CD4-positive, alpha-beta T cell treated with Interleukin-6 at 100 ng/mL for 8 hours (primary cell): ENCODE data around the gene OR4F15.

Experiments
- DNase-seq: peaks from one replicate; pipeline ENCODE4 v3.0.0-alpha.2; 2020; ENCODE audit warnings: mixed read lengths, low spot score

OR4F15 gene

DNA sequence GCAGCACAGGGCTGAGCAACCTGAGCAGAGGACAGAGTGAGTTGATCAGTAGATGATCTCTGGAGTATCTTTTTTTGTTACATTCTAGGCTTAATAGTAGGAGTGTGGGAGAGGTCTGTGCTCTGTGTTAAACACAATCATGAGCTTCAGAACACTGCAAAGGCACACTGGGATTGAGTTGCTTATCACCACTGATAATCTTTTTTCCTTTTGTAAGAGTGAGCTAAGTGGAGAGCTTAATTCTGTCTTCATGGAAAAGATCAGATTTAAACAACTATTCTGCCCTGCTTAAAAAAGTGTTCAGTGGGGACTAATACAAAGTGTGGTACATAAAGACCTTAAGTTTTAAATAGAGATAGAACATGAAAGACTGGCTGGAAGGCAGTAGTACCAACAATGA, 7.6 kb upstream of the OR4F15 start:
- no peak for DNase-seq

DNA sequence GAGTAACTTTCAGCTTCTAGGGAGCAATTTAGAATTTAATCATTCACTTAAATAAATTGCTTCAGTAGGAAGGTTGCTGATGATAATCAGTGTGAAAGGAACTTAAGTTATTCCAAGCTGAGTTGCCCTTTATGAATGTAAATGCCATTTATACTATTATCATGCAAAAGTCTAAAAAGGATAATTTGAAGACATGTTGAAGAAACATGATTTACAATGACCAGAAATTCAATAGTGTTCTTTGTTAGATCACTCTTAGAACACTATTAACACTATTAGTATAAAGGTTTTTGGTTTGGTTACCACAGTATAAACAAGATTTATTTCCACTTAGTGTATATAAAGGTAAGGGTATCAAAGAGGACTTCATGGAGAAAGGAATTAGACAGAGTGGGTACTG, 7.1 kb upstream of the OR4F15 start:
- no peak for DNase-seq

DNA sequence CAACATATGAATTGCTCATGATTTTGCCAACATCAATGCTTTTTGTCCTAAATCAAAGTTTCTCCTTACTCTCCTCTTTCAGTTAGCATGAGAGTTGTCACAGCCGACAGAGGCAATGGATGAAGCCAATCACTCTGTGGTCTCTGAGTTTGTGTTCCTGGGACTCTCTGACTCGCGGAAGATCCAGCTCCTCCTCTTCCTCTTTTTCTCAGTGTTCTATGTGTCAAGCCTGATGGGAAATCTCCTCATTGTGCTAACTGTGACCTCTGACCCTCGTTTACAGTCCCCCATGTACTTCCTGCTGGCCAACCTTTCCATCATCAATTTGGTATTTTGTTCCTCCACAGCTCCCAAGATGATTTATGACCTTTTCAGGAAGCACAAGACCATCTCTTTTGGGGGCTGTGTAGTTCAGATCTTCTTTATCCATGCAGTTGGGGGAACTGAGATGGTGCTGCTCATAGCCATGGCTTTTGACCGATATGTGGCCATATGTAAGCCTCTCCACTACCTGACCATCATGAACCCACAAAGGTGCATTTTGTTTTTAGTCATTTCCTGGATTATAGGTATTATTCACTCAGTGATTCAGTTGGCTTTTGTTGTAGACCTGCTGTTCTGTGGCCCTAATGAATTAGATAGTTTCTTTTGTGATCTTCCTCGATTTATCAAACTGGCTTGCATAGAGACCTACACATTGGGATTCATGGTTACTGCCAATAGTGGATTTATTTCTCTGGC, 6.2 kb upstream of the OR4F15 start:
- DNase-seq: no peak

DNA sequence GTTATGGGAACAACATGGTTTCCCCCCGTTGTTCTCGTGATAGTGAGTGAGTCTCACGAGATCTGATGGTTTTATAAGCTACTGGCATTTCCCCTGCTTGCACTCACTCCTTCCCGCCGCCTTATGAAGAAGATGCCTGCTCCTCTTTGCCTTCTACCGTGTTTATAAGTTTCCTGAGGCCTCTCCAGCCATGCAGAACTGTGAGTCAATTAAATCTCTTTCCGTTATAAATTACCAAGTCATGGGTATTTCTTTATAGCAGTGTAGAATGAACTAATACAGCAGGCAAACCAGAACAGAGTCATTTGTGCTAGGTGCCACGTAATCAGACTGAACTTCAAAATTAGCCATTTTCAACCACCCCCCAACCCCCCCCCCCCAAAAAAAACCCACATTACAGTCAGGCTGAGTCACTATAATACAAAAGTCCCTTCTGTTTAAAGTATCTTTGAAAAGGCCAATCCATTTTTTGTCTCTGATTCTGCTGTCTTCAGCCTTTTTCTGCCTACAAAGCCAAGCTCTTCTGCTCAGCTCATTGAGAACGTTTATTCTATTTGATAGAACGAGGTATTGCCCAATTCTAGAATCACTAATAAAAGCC, 4.6 kb upstream of the OR4F15 start:
- DNase-seq: no peak

DNA sequence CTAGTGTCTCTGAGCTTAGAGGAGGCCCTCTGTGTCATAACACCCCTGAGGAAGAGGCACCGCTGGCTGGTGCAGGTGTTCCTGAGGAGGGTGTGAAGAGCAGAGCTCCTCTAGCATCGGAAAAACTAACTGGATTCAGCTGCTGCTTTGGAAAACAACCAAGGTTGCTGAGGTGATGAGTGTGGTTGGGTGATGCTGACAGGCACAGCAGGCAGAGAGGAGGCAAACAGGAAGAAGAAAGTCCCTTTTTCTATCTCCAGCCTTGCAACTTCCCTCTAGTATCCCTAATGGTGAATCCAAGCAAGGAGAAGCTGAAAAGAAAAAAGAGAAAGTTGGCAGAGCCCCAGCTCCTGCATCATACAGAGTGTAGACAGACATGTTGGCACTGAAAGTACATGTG, 3.8 kb upstream of the OR4F15 start:
- DNase-seq: no peak

DNA sequence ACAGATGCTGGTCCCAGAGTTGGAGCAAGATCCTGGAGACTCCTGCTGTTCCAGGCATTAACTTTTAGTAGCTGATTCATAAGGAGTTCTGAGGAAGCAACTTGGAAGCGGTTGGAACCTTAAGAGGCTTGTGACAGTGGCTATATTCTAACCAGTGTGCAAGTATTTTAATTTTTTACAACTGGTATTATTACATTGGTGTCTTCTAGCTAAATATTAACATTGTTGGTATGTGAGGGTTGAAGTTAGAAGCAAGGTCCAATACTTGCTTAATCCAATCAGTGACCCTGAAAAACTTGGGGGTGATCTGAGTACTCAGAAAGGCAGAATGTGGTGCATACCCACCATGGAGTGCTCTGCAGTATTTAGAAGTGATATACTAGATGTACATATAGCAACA, 1.5 kb upstream of the OR4F15 start:
- DNase-seq: no peak

DNA sequence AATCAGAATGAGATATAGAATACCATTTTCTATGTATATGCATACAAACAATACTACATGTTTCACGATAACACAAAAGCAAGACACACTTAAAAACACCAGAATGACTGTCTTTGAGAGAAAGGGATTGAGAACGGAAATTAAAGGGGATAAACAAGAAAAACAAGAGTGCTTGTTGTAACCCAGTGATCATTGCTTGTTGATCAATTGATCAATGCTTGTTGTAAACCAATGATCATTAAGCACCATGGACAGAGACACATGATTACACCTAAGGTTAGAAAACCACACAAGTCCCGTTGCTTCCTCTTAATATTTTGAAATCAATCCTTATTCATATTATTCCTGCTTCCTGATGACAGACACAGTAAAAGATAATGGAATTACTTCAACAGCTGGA, 1.1 kb upstream of the OR4F15 start:
- no peak for DNase-seq

DNA sequence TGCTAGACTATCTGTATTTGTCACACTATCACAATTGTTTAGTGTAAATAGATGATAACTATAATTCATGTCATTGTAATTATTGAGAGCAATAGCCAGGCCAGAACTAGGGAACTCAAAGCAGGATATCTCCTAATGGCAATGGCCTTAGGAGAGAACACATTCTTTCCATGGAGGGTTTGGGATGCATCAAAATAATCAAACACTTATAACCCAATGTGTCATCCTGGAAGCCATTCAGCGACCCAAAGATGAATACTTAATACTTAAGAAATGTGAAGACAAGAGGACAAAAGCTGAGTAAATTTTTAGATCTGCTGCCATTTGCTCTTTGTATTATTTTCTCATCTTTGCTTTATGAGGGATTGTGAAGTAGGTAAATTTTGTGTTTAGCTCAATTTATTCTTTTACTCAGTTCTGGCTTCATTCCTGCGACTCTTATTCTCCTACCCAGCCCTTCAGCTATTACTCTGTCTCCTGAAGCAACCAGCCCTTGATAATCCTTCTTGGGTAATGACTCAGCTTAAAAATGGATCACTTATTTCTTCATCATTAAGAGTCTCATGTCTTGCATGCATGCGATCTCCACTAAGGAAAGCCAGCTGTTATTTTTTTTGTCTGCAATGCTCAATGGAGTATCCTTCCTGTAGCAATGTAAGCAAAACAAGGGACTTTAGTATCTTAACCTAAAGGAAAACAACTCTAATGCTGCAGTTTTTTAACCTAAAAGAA, 2.0 kb downstream of the OR4F15 start:
- DNase-seq: no peak

DNA sequence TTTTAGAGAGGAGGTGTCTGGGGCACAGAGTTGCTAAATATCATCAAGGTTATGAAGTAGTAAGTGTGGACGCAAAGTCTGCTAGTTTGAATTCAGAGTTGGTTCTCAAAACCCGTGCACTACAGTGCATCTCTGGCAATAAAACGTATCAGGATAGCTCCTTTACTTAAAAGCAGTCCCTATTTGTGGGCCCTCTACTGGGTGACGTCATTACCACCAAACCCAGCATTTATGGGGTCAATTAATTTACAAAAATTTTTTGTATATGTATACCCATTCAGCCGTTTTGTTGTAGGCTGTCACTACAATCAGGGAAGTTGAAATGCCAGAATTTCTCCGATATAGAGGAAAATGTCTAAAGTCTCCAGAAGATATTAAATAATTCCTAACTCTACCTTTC, 8.8 kb downstream of the OR4F15 start:
- no peak for DNase-seq

DNA sequence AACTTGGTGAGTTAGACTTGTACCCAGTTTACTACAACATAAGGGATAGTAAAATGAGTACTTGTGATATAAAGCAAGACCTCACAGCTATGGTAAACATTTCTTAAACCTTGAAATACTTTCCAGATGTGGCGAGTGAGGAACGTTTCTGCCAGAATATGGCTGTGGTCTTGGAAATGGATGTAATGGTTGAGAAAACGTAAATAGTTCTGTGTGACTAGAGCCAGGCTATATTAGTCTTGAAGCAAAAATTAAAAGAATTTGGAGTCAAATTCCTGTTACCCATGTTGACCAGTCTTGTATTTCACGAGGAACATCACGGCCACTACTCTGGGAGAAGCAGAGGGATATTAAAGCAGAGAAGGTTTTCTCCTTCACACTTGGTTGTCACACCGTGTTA, 15.3 kb downstream of the OR4F15 start:
- no peak for DNase-seq

DNA sequence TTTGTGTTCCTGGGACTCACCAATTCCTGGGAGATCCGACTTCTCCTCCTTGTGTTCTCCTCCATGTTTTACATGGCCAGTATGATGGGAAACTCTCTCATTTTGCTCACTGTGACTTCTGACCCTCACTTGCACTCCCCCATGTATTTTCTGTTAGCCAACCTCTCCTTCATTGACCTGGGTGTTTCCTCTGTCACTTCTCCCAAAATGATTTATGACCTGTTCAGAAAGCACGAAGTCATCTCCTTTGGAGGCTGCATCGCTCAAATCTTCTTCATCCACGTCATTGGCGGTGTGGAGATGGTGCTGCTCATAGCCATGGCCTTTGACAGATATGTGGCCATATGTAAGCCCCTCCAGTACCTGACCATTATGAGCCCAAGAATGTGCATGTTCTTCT, 16.8 kb downstream of the OR4F15 start:
- no peak for DNase-seq

DNA sequence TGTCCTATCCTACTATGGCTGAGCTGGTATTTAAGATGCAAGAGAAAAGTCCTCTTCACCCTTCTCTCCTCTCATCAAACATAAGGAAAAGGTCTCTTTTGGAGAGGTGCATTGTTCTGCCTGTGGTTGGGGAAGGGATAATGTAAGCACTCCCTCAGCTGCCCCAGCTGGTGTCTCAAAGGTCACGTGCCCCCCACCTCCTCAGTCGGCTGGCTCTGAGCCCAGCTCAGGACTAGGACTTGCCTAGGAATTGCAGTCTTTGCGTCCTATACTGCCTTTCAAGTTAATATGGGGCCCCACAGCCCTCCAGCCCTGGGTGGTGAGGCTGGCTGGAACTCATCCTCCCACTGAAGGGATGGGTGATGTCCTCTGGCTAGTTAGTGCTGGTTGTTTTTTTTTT, 29.7 kb downstream of the OR4F15 start:
- no peak for DNase-seq

DNA sequence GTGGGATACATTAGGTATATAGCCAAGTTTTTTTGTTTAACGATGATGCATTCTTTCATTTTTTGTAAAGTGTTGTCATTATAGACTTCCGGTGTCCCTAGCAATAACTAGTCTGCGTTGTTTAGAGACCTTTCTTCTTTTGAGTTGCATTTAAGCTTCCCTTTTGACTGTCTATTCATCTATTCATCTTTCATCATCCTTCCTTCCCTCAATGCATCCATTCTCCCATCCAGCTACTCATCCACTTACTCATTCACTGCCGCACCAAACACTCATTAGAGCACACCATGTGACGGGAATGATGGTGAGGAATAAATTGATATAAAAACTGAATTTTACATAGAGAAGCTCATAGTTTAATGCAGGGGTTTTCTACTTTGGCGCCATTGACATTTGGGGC, 32.9 kb downstream of the OR4F15 start:
- no peak for DNase-seq

DNA sequence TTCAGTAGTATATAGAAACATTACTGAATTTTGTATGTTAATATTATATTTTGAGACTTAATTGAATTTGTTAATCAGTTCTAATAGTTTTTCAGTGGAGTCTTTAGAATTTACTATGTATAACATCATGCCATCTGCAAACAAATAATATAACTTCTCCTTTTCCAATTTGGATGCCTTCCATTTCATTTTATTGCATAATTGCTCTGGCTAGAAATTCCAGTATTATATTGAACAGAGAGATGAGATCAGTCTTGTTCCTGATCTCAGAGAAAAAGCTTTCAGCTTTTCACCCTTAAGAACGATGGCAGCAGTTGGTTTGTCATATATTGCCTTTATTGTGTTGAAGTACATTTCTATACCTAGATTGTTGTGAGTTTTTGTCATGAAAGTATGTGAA, 40.4 kb downstream of the OR4F15 start:
- DNase-seq: no peak
